ENCODE data around the gene ARL17B. TPM values are rescaled to one million over a fixed set of nuclear protein-coding genes. Genes with fewer than 3 reads are reported as not detected.
"Not testable (repeated sequence)": the region's sequence is repeated elsewhere in the genome, so short reads cannot be mapped to it uniquely, and the experiment has no call there.

The ARL17B gene
- total RNA-seq, 6 donors from 2014 or later: 7.8 to 47.1 (median 21.6) TPM

GRCh38 chr17:46225274-46225794 lies 136.2 kb downstream of the ARL17B start:
- not testable (repeated sequence) for H3K36me3 ChIP-seq, H3K27me3 ChIP-seq, H3K9me3 ChIP-seq, H3K4me1 ChIP-seq
- DNase-seq: peak; percentile 91 to 93
- Histone ChIP-seq H3K27ac (peak overlapping the region in 3 of 4 donors; percentile 30 to 85 (median 63)), H3K4me3 (peak overlapping the region; percentile 69 to 97 (median 71))
- peak in 1 of 4 donors; percentile 20 for TF ChIP-seq POLR2A (IDR thresholded peaks at IDR 0.05)
- peak; percentile 98 to 100 for ATAC-seq (ENCODE audit: low FRiP score in 2 of 2)
- WGBS, 2 donors: 1 to 5% methylated on average over 7 to 13 of the region's 22 CpGs

GRCh38 chr17:46224864-46225263 lies 136.7 kb downstream of the ARL17B start:
- Histone ChIP-seq H3K27ac (peak overlapping the region in 3 of 4 donors; percentile 30 to 85 (median 63)), H3K4me3 (peak overlapping the region; percentile 69 to 97 (median 71))
- H3K9me3 ChIP-seq, H3K36me3 ChIP-seq, H3K27me3 ChIP-seq, H3K4me1 ChIP-seq: not testable (repeated sequence)
- ATAC-seq (ENCODE audit: low FRiP score in 2 of 2) (peak; percentile 19 to 71), DNase-seq (peak in 1 of 2 donors; percentile 87)
- 0% methylated on average over 1 of the region's 54 CpGs; no CpG with 5 or more reads in 1 of the 2 donors for WGBS, 2 donors

Small RNA genes within 50 kb of the gene (small RNA-seq; reads per million reads assigned to genes)
- gene RN7SL656P: 0 reads per million in 4 donors

Other genes starting within 250 kb of the ARL17B start
- gene KANSL1, start 168.3 kb downstream of the ARL17B start, total RNA-seq: 100 to 1,000 TPM in 3 of 6 donors, 10 to 100 TPM in 3; 60.5 to 294 (median 108) TPM
- 10 to 100 TPM in 1 of 6 donors, 1 to 10 TPM in 5; 1.6 to 14.7 (median 2.7) TPM for gene LRRC37A, start 66.6 kb downstream of the ARL17B start, total RNA-seq
- 10 to 100 TPM in 5 of 6 donors, 1 to 10 TPM in 1; 7.9 to 44.0 (median 14.6) TPM for gene LRRC37A2, start 150.7 kb upstream of the ARL17B start, total RNA-seq
- gene ARL17A, start 217.9 kb upstream of the ARL17B start, total RNA-seq: 10 to 100 TPM in 5 of 6 donors, 1 to 10 TPM in 1; 4.6 to 24.1 (median 17.9) TPM
- 10 to 100 TPM; 11.2 to 40.5 (median 25.7) TPM for gene NSF, start 228.9 kb upstream of the ARL17B start, total RNA-seq

Data from upper lobe of left lung (tissue), 6 donors.